IMR-90 (cell line): ENCODE measurements around the gene AAGAB. TPM values are rescaled to one million over a fixed set of nuclear protein-coding genes. Genes with fewer than 3 reads are reported as not detected.
A peak's percentile ranks its signal among the peaks of the same experiment; 100 is the strongest.

Source experiments
- ATAC-seq: fragments of 200-7000 bp; cut with Tn5 transposase; 2 replicates; pipeline ENCODE4 v1.9.1; 2020; ENCODE audit warnings: low read depth, mild to moderate bottlenecking, moderate library complexity
- BruUV-seq: library from RNA; stranded (reverse); fragments of 400-500 nt; replicated peaks from 2 replicates; lab custom pipeline; 2021; lab: Mats Ljungman, UMichigan
- CTCF ChIA-PET: fragments of 300-600 bp; formaldehyde crosslinking; extraction: SDS; loops from one replicate; lab custom pipeline; 2021; ENCODE audit warnings: antibody characterized with exemption; lab: Yijun Ruan, JAX
- POLR2A ChIA-PET: fragments of 300-600 bp; sonication (Branson Sonifier 250); formaldehyde crosslinking; loops from one replicate; lab custom pipeline; 2022; ENCODE audit warnings: antibody characterized with exemption; ENCODE audit not compliant: unreplicated experiment; lab: Charles Lee
- DNase-seq: peaks from one replicate; pipeline ENCODE4 v3.0.0; 2013
- H2AFZ ChIP-seq: replicated peaks from 2 replicates; pipeline ENCODE3; 2013; ENCODE audit warnings: low read length, mild to moderate bottlenecking; ENCODE audit not compliant: poor library complexity
- H2AK5ac ChIP-seq: 2 replicates; pipeline ENCODE4 v1.6.1; 2013; ENCODE audit warnings: low read depth, low read length, inconsistent platforms
- H2AK9ac ChIP-seq: replicated peaks from 2 replicates; pipeline ENCODE3; 2013; ENCODE audit warnings: mild to moderate bottlenecking, low read depth, low read length, moderate library complexity; ENCODE audit not compliant: poor library complexity
- H2BK120ac ChIP-seq: 2 replicates; pipeline ENCODE4 v1.6.1; 2013; ENCODE audit warnings: low read depth, low read length, inconsistent platforms
- H2BK15ac ChIP-seq: 3 replicates; pipeline ENCODE4 v1.6.1; 2013; ENCODE audit warnings: low read depth, low read length, inconsistent platforms
- H2BK20ac ChIP-seq: 2 replicates; pipeline ENCODE4 v1.6.1; 2013; ENCODE audit warnings: low read depth, mild to moderate bottlenecking, inconsistent platforms, low read length, moderate library complexity
- H2BK5ac ChIP-seq: 2 replicates; pipeline ENCODE4 v1.6.1; 2013; ENCODE audit warnings: mild to moderate bottlenecking, low read depth, low read length, inconsistent platforms; ENCODE audit not compliant: poor library complexity, severe bottlenecking
- H3K14ac ChIP-seq: replicated peaks from 2 replicates; pipeline ENCODE4 v1.6.1; 2013; ENCODE audit warnings: low read depth, low read length, inconsistent platforms
- H3K18ac ChIP-seq: 2 replicates; pipeline ENCODE4 v1.6.1; 2013; ENCODE audit warnings: low read depth, low read length, control low read depth
- H3K23ac ChIP-seq: 2 replicates; pipeline ENCODE4 v1.6.1; 2013; ENCODE audit warnings: low read depth, low read length, inconsistent platforms
- H3K27ac ChIP-seq: 2 replicates; pipeline ENCODE4 v1.5.1; 2013; ENCODE audit warnings: mild to moderate bottlenecking, control low read depth, low read length; ENCODE audit not compliant: insufficient read depth
- H3K27me3 ChIP-seq: 2 replicates; pipeline ENCODE4 v1.6.1; 2013; ENCODE audit warnings: low read length; ENCODE audit not compliant: control insufficient read depth, insufficient read depth
- H3K36me3 ChIP-seq: 2 replicates; pipeline ENCODE4 v1.6.1; 2013; ENCODE audit warnings: low read length, mixed read lengths; ENCODE audit not compliant: control insufficient read depth, insufficient read depth
- H3K4ac ChIP-seq: 2 replicates; pipeline ENCODE4 v1.6.1; 2013; ENCODE audit warnings: low read depth, low read length, inconsistent platforms
- H3K4me1 ChIP-seq: 2 replicates; pipeline ENCODE4 v1.6.1; 2013; ENCODE audit warnings: low read length, mixed read lengths; ENCODE audit not compliant: control insufficient read depth, insufficient read depth
- H3K4me2 ChIP-seq: 2 replicates; pipeline ENCODE4 v1.6.1; 2013; ENCODE audit warnings: low read depth, mild to moderate bottlenecking, control low read depth, low read length, moderate library complexity
- H3K4me3 ChIP-seq: 2 replicates; pipeline ENCODE4 v1.5.1; 2013; ENCODE audit warnings: low read depth, mild to moderate bottlenecking, control low read depth, low read length, moderate library complexity; ENCODE audit not compliant: insufficient read depth
- H3K56ac ChIP-seq: 2 replicates; pipeline ENCODE4 v1.6.1; 2013; ENCODE audit warnings: low read length, inconsistent platforms; ENCODE audit not compliant: insufficient read depth; ENCODE audit errors: extremely low read depth
- H3K79me1 ChIP-seq, 2 experiments: 2 replicates each; pipeline ENCODE4 v1.6.1; 2013; ENCODE audit warnings: low read length in 2 of 2, inconsistent platforms in 1 of 2, low read depth in 1 of 2
- H3K9ac ChIP-seq: 2 replicates; pipeline ENCODE4 v1.6.1; 2013; ENCODE audit warnings: low read depth, low read length, control low read depth
- H3K9me1 ChIP-seq: 2 replicates; pipeline ENCODE4 v1.6.1; 2013; ENCODE audit warnings: low read length, inconsistent platforms; ENCODE audit not compliant: insufficient read depth
- H3K9me3 ChIP-seq: 2 replicates; pipeline ENCODE4 v1.6.1; 2013; ENCODE audit warnings: low read length; ENCODE audit not compliant: control insufficient read depth, insufficient read depth
- H4K20me1 ChIP-seq: 2 replicates; pipeline ENCODE4 v1.6.1; 2013; ENCODE audit warnings: low read length, inconsistent platforms; ENCODE audit not compliant: insufficient read depth
- H4K5ac ChIP-seq: 2 replicates; pipeline ENCODE4 v1.6.1; 2013; ENCODE audit warnings: mild to moderate bottlenecking, low read depth, low read length, control low read depth
- H4K8ac ChIP-seq, 2 experiments: 2 replicates each; pipeline ENCODE4 v1.6.1; 2013; ENCODE audit warnings: low read depth in 2 of 2, low read length in 2 of 2, control low read depth in 1 of 2, inconsistent platforms in 1 of 2
- H4K91ac ChIP-seq: 2 replicates; pipeline ENCODE4 v1.6.1; 2013; ENCODE audit warnings: low read depth, low read length, inconsistent platforms; ENCODE audit not compliant: insufficient read depth
- BHLHE40 ChIP-seq: fragments of 150-350 bp; IDR thresholded peaks from 2 replicates; pipeline ENCODE4 v1.6.1; 2016; ENCODE audit warnings: mild to moderate bottlenecking, low read depth, low read length
- CHD1 ChIP-seq: IDR thresholded peaks from 2 replicates; pipeline ENCODE4 v1.6.1; 2012; ENCODE audit warnings: low read depth, low read length, improper control_type of control experiment
- FOS ChIP-seq: fragments of 150-350 bp; IDR thresholded peaks from 2 replicates; pipeline ENCODE4 v1.6.1; 2016; ENCODE audit warnings: low read depth, low read length
- MAFK ChIP-seq: IDR thresholded peaks from 2 replicates; pipeline ENCODE4 v1.6.1; 2012; ENCODE audit warnings: low read depth, low read length, improper control_type of control experiment
- MXI1 ChIP-seq: IDR thresholded peaks from 2 replicates; pipeline ENCODE4 v1.6.1; 2012; ENCODE audit warnings: low read depth, mild to moderate bottlenecking, low read length, moderate library complexity, borderline replicate concordance
- RAD21 ChIP-seq: IDR thresholded peaks from 2 replicates; pipeline ENCODE4 v1.6.1; 2012; ENCODE audit warnings: low read length, improper control_type of control experiment
- RCOR1 ChIP-seq: IDR thresholded peaks from 2 replicates; pipeline ENCODE4 v1.6.1; 2012; ENCODE audit warnings: mild to moderate bottlenecking, low read length, improper control_type of control experiment; ENCODE audit not compliant: insufficient replicate concordance
- RFX5 ChIP-seq: IDR thresholded peaks from 2 replicates; pipeline ENCODE4 v1.8.0; 2012; ENCODE audit warnings: low read depth, mild to moderate bottlenecking, low read length, moderate library complexity
- dilution Hi-C: fragments of 300-500 bp; cut with HindIII; formaldehyde crosslinking; loops from one replicate; pipeline ENCODE4 v1.14.3; 2018; ENCODE audit warnings: low sequenced_read_pairs; ENCODE audit not compliant: unreplicated experiment
- in situ Hi-C: fragments of 300-500 bp; cut with MboI; formaldehyde crosslinking; loops from 3 replicates; pipeline ENCODE4 v1.14.3; 2019; ENCODE audit warnings: low sequenced_read_pairs, inconsistent platforms, mixed read lengths
- intact Hi-C: fragments of 100-400 bp; cut with micrococcal nuclease; formaldehyde crosslinking; loops from 2 replicates; pipeline ENCODE4 v1.10.0; 2022
- polyA plus RNA-seq, 3 experiments: library from polyadenylated mRNA; depleted of rRNA; stranded (reverse); fragments of >200 nt; gene quantifications; 2 replicates each; pipeline ENCODE4 v1.2.3, GENCODE V29; 2012; ENCODE audit warnings: low replicate concordance in 1 of 3
- total RNA-seq: library from RNA; depleted of rRNA; stranded (reverse); fragments of >200 nt; gene quantifications from 2 replicates; pipeline ENCODE4 v1.2.3, GENCODE V29; 2012

Gene AAGAB
- total and polyA plus RNA-seq, 2 of the 4 experiments (the other 2 are of a cell fraction): 26.1 to 69.7 TPM

- intact Hi-C loops: no loop called here
Observed at GRCh38 chr15:67248011-67248505, 6.4 kb downstream of the AAGAB start.

More at GRCh38 chr15:67248011-67248505, 6.4 kb downstream of the AAGAB start:
- H3K4me1 ChIP-seq: no peaks in the 10 kb centered on the region
- no peak overlapping the region for H2BK15ac ChIP-seq
- H4K5ac ChIP-seq: no peak overlapping the region
- DNase-seq (peak; percentile 54), ATAC-seq (peak; percentile 51)
- H2AFZ ChIP-seq: no peak overlapping the region
- H4K20me1 ChIP-seq: peaks cover 4% of the 10 kb centered on the region; the same call in 1 of the 2 replicates
- no peak overlapping the region for H3K4ac ChIP-seq
- no peak overlapping the region for H3K18ac ChIP-seq
- in situ Hi-C loops: no loop called here
- no peak overlapping the region for H2BK20ac ChIP-seq
- peak overlapping the region; percentile 35 for H2BK5ac ChIP-seq
- H3K9me1 ChIP-seq: no peaks in the 10 kb centered on the region
- no peak overlapping the region for H3K23ac ChIP-seq
- no peak overlapping the region for H3K9ac ChIP-seq
- no peak overlapping the region for H3K56ac ChIP-seq
- H3K4me3 ChIP-seq: no peak overlapping the region
- H3K27me3 ChIP-seq: no peaks in the 10 kb centered on the region
- CTCF ChIA-PET: no interaction called here
- TF ChIP-seq RFX5: no peak
- TF ChIP-seq MXI1: no peak
- no peak for TF ChIP-seq RAD21
- no peak for TF ChIP-seq RCOR1
- no peak for TF ChIP-seq BHLHE40
- TF ChIP-seq FOS: no peak
- TF ChIP-seq CHD1: no peak
- no peak for TF ChIP-seq MAFK
- no peak overlapping the region for H3K4me2 ChIP-seq
- H2AK5ac ChIP-seq: no peak overlapping the region
- peaks cover 6% of the 10 kb centered on the region; the same call in 1 of the 2 replicates for H3K36me3 ChIP-seq
- no peak overlapping the region for H3K14ac ChIP-seq
- no peak overlapping the region for H3K27ac ChIP-seq
- no peak overlapping the region for H2BK120ac ChIP-seq
- POLR2A ChIA-PET: no interaction called here
- H3K79me1 ChIP-seq: peaks cover 16 to 71% of the 10 kb centered on the region in 2 experiments; a peak in 3 of 4 replicates
- H2AK9ac ChIP-seq: no peak overlapping the region
- no peak overlapping the region for H4K8ac ChIP-seq
- no TSS peak for BruUV-seq
- no peak overlapping the region for H4K91ac ChIP-seq
- H3K9me3 ChIP-seq: no peaks in the 10 kb centered on the region
- dilution Hi-C loops: no loop called here
